Duodenal mucosa (tissue), 2 donors: ENCODE data around the gene CRYZL1.
"Not testable (repeated sequence)": the region's sequence is repeated elsewhere in the genome, so short reads cannot be mapped to it uniquely, and the experiment has no call there.

Experiments
- H3K27ac ChIP-seq: one replicate; pipeline ENCODE4 v1.7.0; 2013; ENCODE audit warnings: low read depth, low read length
- H3K27me3 ChIP-seq, 2 donors: one replicate each; pipeline ENCODE4 v1.7.0; 2013; ENCODE audit warnings: low read length in 2 of 2, control low read depth in 1 of 2; ENCODE audit not compliant: insufficient read depth in 2 of 2, control insufficient read depth in 1 of 2
- H3K36me3 ChIP-seq, 2 donors: one replicate each; pipeline ENCODE4 v1.7.0; 2013; ENCODE audit warnings: low read length in 2 of 2, control low read depth in 1 of 2; ENCODE audit not compliant: insufficient read depth in 2 of 2, control insufficient read depth in 1 of 2
- H3K4me1 ChIP-seq, 2 donors: one replicate each; pipeline ENCODE4 v1.7.0; 2013; ENCODE audit warnings: low read length in 2 of 2, control low read depth in 1 of 2; ENCODE audit not compliant: insufficient read depth in 2 of 2, control insufficient read depth in 1 of 2
- H3K4me3 ChIP-seq, 2 donors: one replicate each; pipeline ENCODE4 v1.7.0; 2013; ENCODE audit warnings: low read length in 2 of 2, low read depth in 1 of 2
- H3K9ac ChIP-seq, 2 donors: one replicate each; pipeline ENCODE4 v1.7.0; 2013; ENCODE audit warnings: low read length in 2 of 2, low read depth in 1 of 2
- H3K9me3 ChIP-seq, 2 donors: one replicate each; pipeline ENCODE4 v1.7.0; 2013; ENCODE audit warnings: low read length in 2 of 2, control low read depth in 1 of 2; ENCODE audit not compliant: control insufficient read depth in 1 of 2

Gene CRYZL1

DNA sequence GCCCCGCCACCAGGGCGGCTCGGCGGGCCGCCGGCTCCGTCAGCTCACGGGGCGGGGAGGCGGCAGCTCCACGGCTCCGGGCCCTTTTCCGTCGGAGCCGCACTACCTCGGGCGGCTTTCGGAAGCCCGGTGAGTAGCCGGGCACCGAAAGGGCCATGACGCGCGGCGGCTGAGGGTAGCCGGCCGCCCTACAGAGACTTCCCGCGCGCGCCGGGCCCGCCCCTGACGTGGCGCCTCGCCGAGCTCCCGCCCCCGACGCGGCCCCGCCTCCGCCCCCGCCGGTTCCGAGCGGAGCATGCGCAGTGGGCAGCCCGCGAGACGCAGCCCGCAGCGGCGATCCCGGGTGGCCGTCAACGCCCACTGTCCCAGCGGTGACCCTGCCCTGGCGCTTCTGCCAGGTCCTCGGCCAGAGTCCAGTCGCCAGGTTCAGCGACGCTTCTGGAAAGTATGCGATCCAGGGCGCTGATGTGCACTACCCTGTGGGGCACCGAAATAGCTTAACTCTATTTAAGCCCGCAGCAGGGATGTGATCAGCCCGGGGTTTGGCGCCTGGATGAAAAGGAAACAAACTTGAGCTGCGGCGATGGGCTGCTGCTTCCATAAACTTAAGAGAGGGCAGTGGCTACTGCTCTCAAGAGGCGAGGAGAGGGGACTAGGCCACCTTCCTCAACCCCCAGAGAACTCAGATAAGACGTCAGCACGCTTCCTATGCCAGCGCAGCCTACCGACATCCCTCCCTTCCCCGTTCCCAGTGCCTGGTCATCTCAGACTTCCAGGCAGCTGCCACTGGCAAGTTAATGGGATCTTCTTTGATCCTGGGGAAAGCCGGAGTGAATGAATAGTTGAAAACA lies 52.8 kb downstream of the CRYZL1 start, which contains the start of gene DONSON:
DONSON (minus strand) TSS at position 200 of the 851 bp plus-strand sequence; CDS start at position 157, 43 bp downstream.
- H3K36me3 ChIP-seq, result no peaks in the 10 kb centered on the region
- peak within 1 kb of the TSS; percentile 72 to 92 for H3K9ac ChIP-seq
- H3K27ac ChIP-seq, result peak within 1 kb of the TSS; percentile 68
- H3K4me3 ChIP-seq, result peak within 1 kb of the TSS; percentile 93 to 94
- H3K9me3 ChIP-seq, result no peaks in the 10 kb centered on the region
- H3K27me3 ChIP-seq, result no peaks in the 10 kb centered on the region
- H3K4me1 ChIP-seq, result peaks cover 6% of the 10 kb centered on the region in 2 donors

DNA sequence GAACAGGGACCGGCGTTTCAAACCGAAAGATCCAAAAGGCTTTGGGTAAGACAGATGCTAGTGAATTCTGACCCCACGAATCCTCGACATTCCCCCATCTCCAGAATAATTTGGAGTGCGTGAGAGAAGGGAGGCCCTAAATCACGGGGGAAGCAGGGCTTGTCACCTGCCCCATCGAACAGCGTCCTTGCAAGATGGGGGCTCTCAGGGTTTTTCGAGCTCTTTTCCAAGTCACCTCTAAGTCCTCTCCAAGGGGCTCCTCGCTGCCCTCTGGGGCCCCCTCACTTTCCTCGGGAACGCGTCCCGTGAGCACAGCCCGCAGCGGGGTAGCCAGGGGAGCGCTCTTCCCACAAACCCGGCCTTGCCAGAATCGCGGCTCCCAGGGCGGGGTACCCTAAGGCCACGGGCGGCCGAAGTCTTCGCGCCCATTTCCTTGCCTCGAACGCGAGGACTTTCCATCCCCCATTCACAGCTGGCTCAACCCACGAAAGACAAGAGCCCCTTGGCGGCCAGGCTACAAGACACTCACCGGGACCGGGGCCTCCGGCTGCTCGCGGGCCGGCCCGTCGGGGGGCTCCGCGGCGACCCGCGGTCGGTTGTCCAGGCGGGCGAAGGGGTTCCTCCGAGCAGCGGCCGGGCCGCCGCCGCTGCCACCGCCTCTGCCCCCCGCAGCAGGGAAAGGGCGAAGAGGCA lies 53.6 kb downstream of the CRYZL1 start:
- H3K4me3 ChIP-seq, result peak overlapping the region; percentile 93 to 94
- no peaks in the 10 kb centered on the region for H3K27me3 ChIP-seq
- H3K9ac ChIP-seq, result peak overlapping the region; percentile 72 to 84
- no peaks in the 10 kb centered on the region for H3K9me3 ChIP-seq
- peak overlapping the region; percentile 50 for H3K27ac ChIP-seq
- peaks cover 6% of the 10 kb centered on the region in 2 donors for H3K4me1 ChIP-seq
- no peaks in the 10 kb centered on the region for H3K36me3 ChIP-seq

DNA sequence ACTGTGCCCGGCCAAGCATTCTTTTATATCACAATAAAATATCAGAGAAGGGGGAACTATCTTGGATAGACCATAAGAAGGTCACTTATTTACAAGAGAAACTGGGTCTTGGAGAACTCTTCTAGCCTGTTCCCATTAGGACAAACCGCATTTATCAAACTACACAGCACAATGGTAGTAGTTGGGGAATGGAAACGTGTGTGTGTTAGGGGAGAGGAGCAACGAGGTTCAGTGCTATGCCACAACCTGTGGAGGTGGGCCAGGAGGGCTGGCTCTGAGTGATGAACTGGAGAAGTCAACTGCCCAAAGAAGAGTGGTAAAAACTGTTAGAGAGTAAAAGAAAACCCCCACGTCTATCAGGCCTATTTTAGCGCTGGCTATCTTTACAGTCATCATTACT lies 54.6 kb downstream of the CRYZL1 start:
- Histone ChIP-seq H3K9me3 (no peaks in the 10 kb centered on the region), H3K27me3 (no peaks in the 10 kb centered on the region), H3K4me3 (no peak overlapping the region), H3K9ac (no peak overlapping the region), H3K36me3 (peaks cover 0 to 4% of the 10 kb centered on the region in 2 donors), H3K27ac (no peak overlapping the region), H3K4me1 (peaks cover 6% of the 10 kb centered on the region in 2 donors)

DNA sequence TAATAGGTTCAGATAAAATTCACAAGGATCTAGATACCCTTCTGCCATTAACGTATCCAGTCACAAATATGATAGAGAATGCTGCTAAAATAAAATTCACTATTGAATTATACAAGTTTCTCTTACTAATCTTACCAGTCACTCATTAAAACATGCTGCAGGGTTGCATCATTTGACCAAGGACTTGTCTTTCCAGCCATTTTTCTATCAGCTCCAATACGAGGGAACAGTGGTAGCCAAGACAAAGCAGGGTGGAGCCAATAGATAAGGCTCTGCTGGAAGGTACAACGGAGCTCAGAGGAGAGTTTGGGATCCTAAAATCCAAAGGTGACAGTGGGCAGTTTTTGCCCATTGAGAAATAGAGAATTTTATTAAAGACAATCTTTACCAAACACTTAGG lies 57.1 kb downstream of the CRYZL1 start:
- Histone ChIP-seq H3K4me3 (no peak overlapping the region), H3K4me1 (peaks cover 5 to 6% of the 10 kb centered on the region in 2 donors), H3K9me3 (no peaks in the 10 kb centered on the region), H3K27me3 (no peaks in the 10 kb centered on the region), H3K27ac (no peak overlapping the region), H3K9ac (no peak overlapping the region), H3K36me3 (peaks cover 0 to 8% of the 10 kb centered on the region in 2 donors)

DNA sequence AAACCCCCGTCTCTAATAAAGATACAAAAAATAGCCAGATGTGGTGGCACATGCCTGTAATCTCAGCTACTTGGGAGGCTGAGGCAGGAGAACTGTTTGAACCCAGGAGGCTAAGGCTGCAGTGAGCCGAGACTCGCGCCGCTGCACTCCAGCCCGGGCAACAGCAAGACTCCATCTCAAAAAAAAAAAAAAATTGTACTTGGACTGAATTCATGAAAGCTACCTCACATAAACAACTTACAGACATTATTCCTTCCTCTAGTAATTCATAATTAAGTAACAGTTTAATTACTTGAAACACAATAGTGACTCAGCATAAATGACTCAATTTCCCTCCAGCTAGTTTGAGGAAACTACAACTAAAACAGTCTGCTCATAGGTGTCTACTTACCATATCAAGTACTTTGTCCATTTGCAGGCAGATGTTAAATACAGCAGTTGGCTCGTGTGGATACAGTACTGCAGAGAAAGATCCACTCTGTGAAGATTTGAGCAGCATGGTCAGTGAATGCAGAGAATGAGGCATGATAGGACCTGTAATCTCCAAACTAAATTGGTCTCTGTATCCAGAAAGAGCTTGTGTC lies 62.5 kb downstream of the CRYZL1 start:
- Histone ChIP-seq H3K9me3 (no peaks in the 10 kb centered on the region), H3K36me3 (peaks cover 4 to 47% of the 10 kb centered on the region in 2 donors)

DNA sequence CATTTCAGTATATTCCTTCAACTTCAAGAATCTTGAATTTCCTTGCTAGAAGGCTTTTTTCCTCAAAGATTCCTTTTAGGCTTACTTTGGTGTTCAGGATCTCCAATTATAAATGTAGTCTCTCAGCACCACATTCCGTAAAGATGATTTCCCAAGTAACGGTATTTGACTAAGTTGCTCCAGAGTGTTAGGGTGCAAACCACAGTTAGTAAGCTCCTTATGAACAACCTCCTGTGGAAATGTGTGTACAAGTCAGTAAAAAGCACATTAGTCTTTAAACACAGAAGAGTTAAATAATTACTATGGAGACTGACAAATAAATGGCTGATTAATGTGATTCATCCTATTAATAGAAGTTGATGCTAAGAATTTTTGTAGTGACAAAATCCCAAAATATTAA lies 63.3 kb downstream of the CRYZL1 start:
- Histone ChIP-seq H3K9me3 (no peaks in the 10 kb centered on the region), H3K4me1 (no peaks in the 10 kb centered on the region), H3K36me3 (peaks cover 11 to 54% of the 10 kb centered on the region in 2 donors), H3K27ac (no peak overlapping the region), H3K27me3 (no peaks in the 10 kb centered on the region), H3K4me3 (no peak overlapping the region), H3K9ac (no peak overlapping the region)

More for the DNA sequence above, 62.5 kb downstream of the CRYZL1 start:
- H3K4me3 ChIP-seq, result no peak overlapping the region
- H3K27ac ChIP-seq, result no peak overlapping the region
- H3K27me3 ChIP-seq, result no peaks in the 10 kb centered on the region
- H3K4me1 ChIP-seq, result no peaks in the 10 kb centered on the region
- no peak overlapping the region for H3K9ac ChIP-seq

DNA sequence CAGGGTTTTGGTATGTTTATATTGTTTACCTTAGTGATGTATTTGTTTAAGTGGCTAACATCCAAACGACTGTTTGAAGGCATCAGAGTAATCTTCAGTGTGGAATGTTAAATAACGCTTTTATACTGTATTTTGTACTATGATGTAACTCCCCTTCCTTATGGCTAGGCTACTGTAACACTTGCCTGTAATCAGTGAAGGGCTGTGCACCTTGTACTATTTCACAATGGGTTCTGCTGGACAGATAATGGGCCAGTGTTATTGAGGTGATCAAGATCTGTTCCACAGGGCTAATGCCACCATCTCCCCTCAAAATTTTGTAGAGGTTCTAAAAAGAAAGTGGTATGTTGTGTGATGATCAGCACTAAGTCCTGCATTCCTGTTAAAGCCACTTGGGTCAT lies 64.8 kb downstream of the CRYZL1 start:
- not testable (repeated sequence) for H3K9me3 ChIP-seq, H3K27ac ChIP-seq, H3K4me1 ChIP-seq, H3K4me3 ChIP-seq, H3K27me3 ChIP-seq, H3K9ac ChIP-seq
- peaks cover 19 to 58% of the 10 kb centered on the region in 2 donors for H3K36me3 ChIP-seq

DNA sequence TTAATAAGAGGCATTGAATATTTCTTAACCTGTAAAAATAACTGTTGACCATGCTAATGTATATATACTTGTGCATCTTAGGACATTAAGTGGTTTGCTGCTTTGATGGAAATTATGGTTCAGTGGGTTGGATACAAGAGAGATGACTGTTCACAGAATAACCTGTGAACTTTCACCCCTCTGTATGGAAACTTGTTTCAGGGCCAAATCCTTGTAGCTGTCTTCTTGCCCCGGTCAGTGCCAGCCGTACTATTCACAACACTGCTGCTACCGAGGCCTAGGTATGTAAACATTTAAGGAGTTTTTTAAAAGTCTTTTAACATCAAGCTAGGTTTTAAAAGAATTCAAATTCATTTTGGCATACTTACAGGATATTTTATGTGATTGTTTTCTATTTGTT lies 69.2 kb downstream of the CRYZL1 start:
- Histone ChIP-seq H3K4me1 (peaks cover 0 to 4% of the 10 kb centered on the region in 2 donors), H3K9me3 (no peaks in the 10 kb centered on the region), H3K27ac (no peak overlapping the region), H3K36me3 (peaks cover 44 to 76% of the 10 kb centered on the region in 2 donors), H3K27me3 (no peaks in the 10 kb centered on the region), H3K9ac (no peak overlapping the region), H3K4me3 (no peak overlapping the region)

DNA sequence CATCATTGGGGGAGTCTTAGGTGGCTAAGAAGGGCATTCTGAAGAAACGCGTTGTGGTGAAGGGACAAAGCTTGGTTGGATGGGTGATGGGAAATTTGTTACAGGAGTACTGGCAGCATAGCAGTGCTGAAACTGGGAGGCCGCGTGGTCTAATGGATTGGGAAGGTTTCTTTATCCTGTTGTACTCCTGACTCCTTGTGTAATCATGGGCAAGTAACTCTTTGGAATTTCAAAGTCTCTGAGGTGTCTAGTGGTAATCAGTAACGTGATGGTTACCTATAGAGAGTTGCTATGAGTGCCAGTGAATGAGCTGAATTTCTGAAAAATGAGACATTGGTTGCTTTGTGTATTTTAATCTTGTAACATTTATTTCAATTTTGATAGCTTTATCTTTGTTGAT lies 71.5 kb downstream of the CRYZL1 start:
- no peak overlapping the region for H3K9ac ChIP-seq
- no peak overlapping the region for H3K4me3 ChIP-seq
- H3K4me1 ChIP-seq, result peaks cover 0 to 4% of the 10 kb centered on the region in 2 donors
- H3K9me3 ChIP-seq, result no peaks in the 10 kb centered on the region
- H3K27ac ChIP-seq, result no peak overlapping the region
- peaks cover 46 to 63% of the 10 kb centered on the region in 2 donors for H3K36me3 ChIP-seq
- H3K27me3 ChIP-seq, result no peaks in the 10 kb centered on the region

DNA sequence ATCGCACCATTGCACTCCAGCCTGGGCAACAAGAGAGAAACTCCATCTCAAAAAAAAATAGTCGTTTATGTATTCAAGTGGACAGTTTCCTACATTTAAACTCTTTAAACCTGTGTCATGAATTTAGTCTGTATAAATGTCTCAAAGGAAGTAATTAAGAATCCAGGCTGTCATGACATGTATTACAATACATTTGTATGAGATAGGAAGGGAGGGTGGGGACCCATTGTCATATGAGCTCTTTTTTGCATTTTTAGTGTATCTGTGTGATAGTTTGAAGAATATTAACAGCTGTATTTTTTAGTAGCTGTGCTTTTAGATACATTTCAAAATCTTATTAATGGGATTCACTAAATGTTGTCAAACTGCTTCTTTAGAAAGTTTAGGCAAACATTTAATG lies 73.1 kb downstream of the CRYZL1 start:
- H3K36me3 ChIP-seq, result peaks cover 39 to 59% of the 10 kb centered on the region in 2 donors
- H3K27ac ChIP-seq, result no peak overlapping the region
- H3K4me1 ChIP-seq, result peaks cover 0 to 4% of the 10 kb centered on the region in 2 donors

More for the DNA sequence above, 73.1 kb downstream of the CRYZL1 start:
- H3K9me3 ChIP-seq, result no peaks in the 10 kb centered on the region
- no peak overlapping the region for H3K9ac ChIP-seq
- H3K4me3 ChIP-seq, result no peak overlapping the region
- no peaks in the 10 kb centered on the region for H3K27me3 ChIP-seq
